ENCODE measurements around the gene KIF13A.

Gene KIF13A

DNA sequence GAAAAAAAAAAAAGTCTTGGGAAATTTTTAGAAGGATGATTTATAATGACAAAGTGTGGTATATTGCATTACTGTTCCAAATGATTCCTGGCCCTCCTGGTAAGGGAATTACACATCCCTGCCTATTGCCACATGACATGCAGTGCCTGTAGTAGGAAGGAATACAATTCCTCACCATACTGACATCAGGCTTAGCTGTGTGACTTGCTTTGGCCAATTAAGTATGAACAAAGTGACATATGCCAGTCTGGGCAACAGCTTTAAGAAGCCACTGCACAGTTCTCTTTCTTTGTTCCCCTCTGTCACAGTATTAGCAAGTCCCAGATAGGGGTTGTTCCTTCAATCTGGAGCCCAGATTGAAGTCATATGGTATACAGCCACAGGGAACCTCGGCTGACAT is 100.5 kb downstream of the KIF13A start:
- H3K36me3 ChIP-seq (ENCODE audit: insufficient read depth), result no peaks in the 10 kb centered on the region

DNA sequence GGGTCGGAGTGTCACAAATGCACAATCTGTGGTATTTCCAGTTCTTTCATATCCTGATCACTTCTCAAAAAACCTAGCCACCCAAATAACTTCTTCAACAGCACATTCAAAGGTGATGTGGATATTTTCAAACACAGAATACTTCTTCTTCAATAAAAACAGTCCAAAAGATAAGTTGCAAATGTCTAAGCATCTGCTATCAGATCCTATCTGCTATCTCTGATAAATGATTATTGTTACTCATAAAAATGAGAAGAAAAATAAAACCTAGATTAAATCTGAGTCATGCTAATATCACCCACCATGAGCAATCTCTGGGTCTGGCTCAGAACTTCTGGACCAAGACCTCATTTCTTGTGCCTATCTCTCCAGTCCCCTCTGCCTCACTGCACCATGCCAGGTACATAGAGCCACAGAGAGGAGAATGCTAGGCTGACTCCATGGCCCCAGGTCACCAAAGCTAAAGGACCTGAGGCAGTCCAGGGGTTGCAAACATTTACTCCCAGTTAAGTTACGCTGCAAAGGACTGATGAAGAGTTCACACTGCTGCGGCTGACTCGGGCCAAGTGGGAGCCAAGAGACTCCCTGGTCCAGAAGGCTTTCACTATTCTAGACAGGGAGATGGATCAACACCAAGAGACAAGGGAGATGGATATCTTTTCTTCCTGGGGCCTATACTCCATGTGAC is 101.4 kb downstream of the KIF13A start:
- Histone ChIP-seq H3K4me1 (ENCODE audit: low read depth, poor library complexity, severe bottlenecking) (peaks cover 23% of the 10 kb centered on the region), H3K27ac (no peak overlapping the region), H3K4me3 (IDR thresholded peaks at IDR 0.05; ENCODE audit: insufficient read depth, low read depth, low read length) (no peak overlapping the region), H4K20me1 (ENCODE audit: insufficient read depth) (no peaks in the 10 kb centered on the region), H3K27me3 (ENCODE audit: insufficient read depth, low read depth) (no peaks in the 10 kb centered on the region), H3K9ac (no peak overlapping the region), H3K4me2 (peak overlapping the region; percentile 58), H2AFZ (ENCODE audit: low read depth) (no peak overlapping the region), H3K36me3 (ENCODE audit: insufficient read depth) (no peaks in the 10 kb centered on the region), H3K79me2 (ENCODE audit: insufficient read depth, low read depth) (no peaks in the 10 kb centered on the region)
- TF ChIP-seq, protein P1, sequence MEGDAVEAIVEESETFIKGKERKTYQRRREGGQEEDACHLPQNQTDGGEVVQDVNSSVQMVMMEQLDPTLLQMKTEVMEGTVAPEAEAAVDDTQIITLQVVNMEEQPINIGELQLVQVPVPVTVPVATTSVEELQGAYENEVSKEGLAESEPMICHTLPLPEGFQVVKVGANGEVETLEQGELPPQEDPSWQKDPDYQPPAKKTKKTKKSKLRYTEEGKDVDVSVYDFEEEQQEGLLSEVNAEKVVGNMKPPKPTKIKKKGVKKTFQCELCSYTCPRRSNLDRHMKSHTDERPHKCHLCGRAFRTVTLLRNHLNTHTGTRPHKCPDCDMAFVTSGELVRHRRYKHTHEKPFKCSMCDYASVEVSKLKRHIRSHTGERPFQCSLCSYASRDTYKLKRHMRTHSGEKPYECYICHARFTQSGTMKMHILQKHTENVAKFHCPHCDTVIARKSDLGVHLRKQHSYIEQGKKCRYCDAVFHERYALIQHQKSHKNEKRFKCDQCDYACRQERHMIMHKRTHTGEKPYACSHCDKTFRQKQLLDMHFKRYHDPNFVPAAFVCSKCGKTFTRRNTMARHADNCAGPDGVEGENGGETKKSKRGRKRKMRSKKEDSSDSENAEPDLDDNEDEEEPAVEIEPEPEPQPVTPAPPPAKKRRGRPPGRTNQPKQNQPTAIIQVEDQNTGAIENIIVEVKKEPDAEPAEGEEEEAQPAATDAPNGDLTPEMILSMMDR (conservative IDR thresholded peaks at IDR 0.05; ENCODE audit: low read depth, low read length), result no peak

More for the DNA sequence above, 100.5 kb downstream of the KIF13A start:
- H4K20me1 ChIP-seq (ENCODE audit: insufficient read depth), result no peaks in the 10 kb centered on the region
- H3K27ac ChIP-seq, result no peak overlapping the region
- H3K4me1 ChIP-seq (ENCODE audit: low read depth, poor library complexity, severe bottlenecking), result peaks cover 23% of the 10 kb centered on the region
- TF ChIP-seq, protein P1 (conservative IDR thresholded peaks at IDR 0.05; ENCODE audit: low read depth, low read length), result no peak
- no peaks in the 10 kb centered on the region for H3K79me2 ChIP-seq (ENCODE audit: insufficient read depth, low read depth)
- H3K27me3 ChIP-seq (ENCODE audit: insufficient read depth, low read depth), result no peaks in the 10 kb centered on the region
- H3K9ac ChIP-seq, result no peak overlapping the region
- no peak overlapping the region for H3K4me2 ChIP-seq
- H2AFZ ChIP-seq (ENCODE audit: low read depth), result no peak overlapping the region
- H3K4me3 ChIP-seq (IDR thresholded peaks at IDR 0.05; ENCODE audit: insufficient read depth, low read depth, low read length), result no peak overlapping the region

DNA sequence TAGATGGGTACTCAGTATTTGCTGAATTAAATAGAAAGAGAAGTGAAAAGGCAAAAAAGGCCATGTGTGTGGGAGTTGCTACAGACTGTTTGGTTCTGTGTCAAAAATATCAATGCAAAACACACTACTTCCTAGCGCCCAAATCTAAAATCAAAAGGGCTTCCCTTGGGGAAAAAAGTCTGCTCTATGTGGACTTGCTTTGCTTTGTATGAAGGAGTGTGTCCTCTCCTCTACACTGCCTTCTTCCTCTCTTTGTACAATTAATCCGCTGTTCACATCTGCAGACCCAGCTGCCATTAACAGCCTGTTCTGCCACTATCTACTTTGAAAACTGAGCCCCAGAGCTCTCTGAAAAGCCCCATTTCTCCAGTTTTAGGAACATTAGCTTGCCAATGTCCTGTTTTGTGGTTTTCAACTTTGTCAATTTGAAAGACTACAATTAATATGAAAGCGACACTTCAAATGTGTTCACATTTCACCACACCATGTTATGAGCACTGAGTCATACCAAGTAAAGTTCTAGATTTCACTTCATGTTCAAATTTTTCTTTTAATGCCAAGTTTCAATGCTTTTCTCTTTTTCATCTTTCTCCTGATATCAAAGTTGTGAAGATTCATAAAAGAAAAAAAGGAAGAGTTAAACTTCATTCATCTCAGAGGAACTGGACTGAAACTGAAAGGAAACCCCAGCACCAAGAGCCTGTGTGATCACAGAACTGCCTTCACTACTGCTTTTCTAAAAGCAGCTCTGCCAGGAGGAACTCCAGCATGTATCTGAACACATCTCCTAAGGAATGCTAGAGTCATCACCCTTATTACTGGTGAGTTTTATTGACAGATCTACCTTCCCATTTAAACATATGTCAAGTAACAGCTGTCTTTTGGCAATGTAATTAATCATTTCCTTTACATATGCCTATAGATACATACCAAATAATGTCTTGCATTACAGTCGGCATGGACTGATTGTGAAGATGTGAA is 102.6 kb downstream of the KIF13A start:
- peak overlapping the region; percentile 57 for H2AFZ ChIP-seq (ENCODE audit: low read depth)
- no peaks in the 10 kb centered on the region for H3K27me3 ChIP-seq (ENCODE audit: insufficient read depth, low read depth)
- H3K27ac ChIP-seq, result peak overlapping the region; percentile 74
- peak overlapping the region; percentile 37; the same call in 1 of the 2 replicates for H3K9ac ChIP-seq
- H3K4me1 ChIP-seq (ENCODE audit: low read depth, poor library complexity, severe bottlenecking), result peaks cover 23% of the 10 kb centered on the region
- no peaks in the 10 kb centered on the region for H4K20me1 ChIP-seq (ENCODE audit: insufficient read depth)
- peak overlapping the region; percentile 58 for H3K4me2 ChIP-seq
- no peaks in the 10 kb centered on the region for H3K36me3 ChIP-seq (ENCODE audit: insufficient read depth)
- TF ChIP-seq, protein P1 (conservative IDR thresholded peaks at IDR 0.05; ENCODE audit: low read depth, low read length), result no peak
- H3K4me3 ChIP-seq (IDR thresholded peaks at IDR 0.05; ENCODE audit: insufficient read depth, low read depth, low read length), result no peak overlapping the region
- no peaks in the 10 kb centered on the region for H3K79me2 ChIP-seq (ENCODE audit: insufficient read depth, low read depth)

DNA sequence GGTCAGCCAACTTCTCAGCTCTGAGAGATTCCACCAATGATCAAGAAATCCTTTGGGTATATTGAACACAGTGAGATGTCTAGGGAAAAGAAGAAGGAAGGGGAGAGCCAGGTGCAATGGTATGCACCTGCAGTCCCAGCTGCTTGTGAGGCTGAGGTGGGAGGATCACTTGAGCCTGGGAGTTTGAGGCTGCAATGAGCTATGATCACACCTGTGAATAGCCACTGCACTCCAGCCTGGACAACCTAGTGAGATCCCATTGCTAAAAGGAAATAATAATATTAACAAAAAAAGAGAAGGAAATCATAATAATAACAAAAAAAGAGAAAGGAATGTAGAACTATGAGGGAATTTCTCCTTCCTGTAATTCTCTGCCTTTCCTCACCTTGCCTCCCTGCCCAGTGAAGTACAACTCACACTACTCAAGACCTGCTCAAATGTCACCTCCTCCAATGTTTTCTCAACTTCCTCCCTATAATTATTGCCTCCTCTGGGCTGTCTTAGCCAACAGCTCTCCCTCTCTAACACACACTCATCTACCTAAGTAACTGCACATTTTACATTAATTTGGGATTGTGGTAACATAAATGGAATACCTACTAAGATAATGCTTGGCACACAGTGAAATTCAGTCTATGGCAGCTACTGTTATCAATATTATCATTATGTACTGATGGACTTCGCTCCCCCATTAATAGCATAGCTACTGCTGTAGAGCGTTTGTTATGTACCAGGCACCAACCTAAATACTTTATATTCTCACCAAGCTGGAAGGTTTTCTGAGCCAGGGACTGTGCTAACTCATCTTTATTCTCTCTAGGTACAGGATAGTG is 103.6 kb downstream of the KIF13A start:
- H3K27ac ChIP-seq, result peak overlapping the region; percentile 74
- H3K4me1 ChIP-seq (ENCODE audit: low read depth, poor library complexity, severe bottlenecking), result peaks cover 23% of the 10 kb centered on the region
- no peaks in the 10 kb centered on the region for H4K20me1 ChIP-seq (ENCODE audit: insufficient read depth)
- no peaks in the 10 kb centered on the region for H3K36me3 ChIP-seq (ENCODE audit: insufficient read depth)
- H3K4me3 ChIP-seq (IDR thresholded peaks at IDR 0.05; ENCODE audit: insufficient read depth, low read depth, low read length), result no peak overlapping the region
- peak overlapping the region; percentile 58 for H3K4me2 ChIP-seq
- H3K79me2 ChIP-seq (ENCODE audit: insufficient read depth, low read depth), result no peaks in the 10 kb centered on the region
- H3K9ac ChIP-seq, result no peak overlapping the region
- H2AFZ ChIP-seq (ENCODE audit: low read depth), result peak overlapping the region; percentile 57
- TF ChIP-seq, protein P1 (conservative IDR thresholded peaks at IDR 0.05; ENCODE audit: low read depth, low read length), result no peak
- no peaks in the 10 kb centered on the region for H3K27me3 ChIP-seq (ENCODE audit: insufficient read depth, low read depth)

Data from KMS-11 (cell line).